PC-9 (cell line): ENCODE data around the gene PITX3. TPM values are rescaled to one million over a fixed set of nuclear protein-coding genes. Genes with fewer than 3 reads are reported as not detected.

Experiments used
- BruUV-seq: library from RNA; stranded (reverse); fragments of 400-500 nt; replicated peaks from 2 replicates; lab custom pipeline; 2021; lab: Mats Ljungman, UMichigan
- CTCF ChIA-PET: fragments of 300-600 bp; sonication (Branson Sonifier 250); formaldehyde crosslinking; loops from one replicate; lab custom pipeline; 2022; ENCODE audit warnings: antibody characterized with exemption; lab: Charles Lee
- POLR2A ChIA-PET: fragments of 300-600 bp; sonication (Branson Sonifier 250); formaldehyde crosslinking; loops from one replicate; lab custom pipeline; 2022; ENCODE audit warnings: antibody characterized with exemption; ENCODE audit not compliant: unreplicated experiment; lab: Charles Lee
- DNase-seq, 2 experiments: peaks; one replicate each; pipeline versions ENCODE4 v3.0.0 to v3.0.0-alpha.2; 2015 to 2022; ENCODE audit warnings: mixed read lengths in 1 of 2
- H2AFZ ChIP-seq: fragments of 200-600 bp; sonication (generic); 2 replicates; pipeline ENCODE4 v1.8.1; 2017; ENCODE audit warnings: antibody characterized with exemption
- H3F3A ChIP-seq: fragments of 200-600 bp; sonication (generic); 2 replicates; pipeline ENCODE4 v1.8.1; 2017; ENCODE audit warnings: antibody characterized with exemption, mild to moderate bottlenecking, low read depth; ENCODE audit not compliant: insufficient read depth
- H3K27ac ChIP-seq: fragments of 200-600 bp; sonication (generic); 2 replicates; pipeline ENCODE4 v1.6.1; 2016; ENCODE audit warnings: mixed run types
- H3K27me3 ChIP-seq: fragments of 200-600 bp; sonication (generic); 2 replicates; pipeline ENCODE4 v1.6.1; 2016; ENCODE audit warnings: low read depth, mixed run types; ENCODE audit not compliant: insufficient read depth
- H3K36me3 ChIP-seq: fragments of 200-600 bp; sonication (generic); 2 replicates; pipeline ENCODE4 v1.6.1; 2016; ENCODE audit warnings: low read depth, mixed run types
- H3K4me1 ChIP-seq: fragments of 200-600 bp; sonication (generic); replicated peaks from 2 replicates; pipeline ENCODE4 v1.6.1; 2016; ENCODE audit warnings: mixed run types; ENCODE audit not compliant: insufficient read depth
- H3K4me2 ChIP-seq: fragments of 200-600 bp; sonication (generic); 2 replicates; pipeline ENCODE4 v1.6.1; 2017; ENCODE audit warnings: mixed run types
- H3K4me3 ChIP-seq: fragments of 200-600 bp; sonication (generic); 2 replicates; pipeline ENCODE4 v1.6.1; 2016; ENCODE audit warnings: mixed run types
- H3K79me2 ChIP-seq: fragments of 200-600 bp; sonication (generic); 2 replicates; pipeline ENCODE4 v1.6.1; 2017; ENCODE audit warnings: low read depth, mixed run types
- H3K9me2 ChIP-seq: fragments of 200-600 bp; sonication (generic); 2 replicates; pipeline ENCODE4 v1.8.1; 2017; ENCODE audit warnings: mild to moderate bottlenecking; ENCODE audit not compliant: insufficient read depth
- H3K9me3 ChIP-seq: fragments of 200-600 bp; sonication (generic); 2 replicates; pipeline ENCODE4 v1.8.1; 2016; ENCODE audit warnings: low read depth; ENCODE audit not compliant: insufficient read depth
- H4K20me1 ChIP-seq: fragments of 200-600 bp; sonication (generic); 2 replicates; pipeline ENCODE4 v1.8.1; 2017; ENCODE audit not compliant: insufficient read depth
- CTCF ChIP-seq: fragments of 200-600 bp; sonication (generic); conservative IDR thresholded peaks from 2 replicates; pipeline ENCODE4 v1.6.1; 2017; ENCODE audit warnings: mixed run types, antibody characterized with exemption, mild to moderate bottlenecking, moderate library complexity
- EZH2 ChIP-seq: fragments of 200-600 bp; sonication (generic); IDR thresholded peaks from 2 replicates; pipeline ENCODE4 v1.8.0; 2017; ENCODE audit warnings: antibody characterized with exemption, low read depth
- intact Hi-C: fragments of 100-400 bp; cut with micrococcal nuclease; formaldehyde crosslinking; loops from one replicate; pipeline ENCODE4 v1.10.0; 2022; ENCODE audit not compliant: unreplicated experiment
- total RNA-seq: library from RNA; stranded (reverse); gene quantifications from 2 replicates; pipeline ENCODE4 v1.2.3, GENCODE V29; 2021

The PITX3 gene
- total RNA-seq, 1 experiment from 2014 or later: not detected

GRCh38 chr10:102287991-102288390 lies 46.7 kb upstream of the PITX3 start:
- no peak for DNase-seq
- H4K20me1 ChIP-seq: peaks cover 3% of the 10 kb centered on the region; the same call in 1 of the 2 replicates
- no peak for TF ChIP-seq EZH2
- TF ChIP-seq CTCF: no peak

GRCh38 chr10:102287538-102287937 lies 46.2 kb upstream of the PITX3 start:
- Histone ChIP-seq H3K9me3 (no peaks in the 10 kb centered on the region), H3K4me1 (no peaks in the 10 kb centered on the region), H3F3A (no peaks in the 10 kb centered on the region; the same call in 1 of the 2 replicates), H2AFZ (no peak overlapping the region), H3K27ac (no peak overlapping the region), H3K9me2 (no peaks in the 10 kb centered on the region), H3K4me3 (no peak overlapping the region), H3K79me2 (0 out of 2 replicates have a peak, but pooled peaks cover 7% of the 10 kb centered on the region), H3K27me3 (no peaks in the 10 kb centered on the region), H4K20me1 (peaks cover 3% of the 10 kb centered on the region; the same call in 1 of the 2 replicates), H3K36me3 (no peaks in the 10 kb centered on the region), H3K4me2 (no peak overlapping the region)
- POLR2A ChIA-PET: no interaction called here
- TF ChIP-seq CTCF: no peak
- no peak for TF ChIP-seq EZH2
- DNase-seq: no peak
- intact Hi-C loops: no loop called here
- CTCF ChIA-PET: no interaction called here
- no TSS peak for BruUV-seq

More at GRCh38 chr10:102287991-102288390, 46.7 kb upstream of the PITX3 start:
- intact Hi-C loops: no loop called here
- Histone ChIP-seq H3K9me2 (no peaks in the 10 kb centered on the region), H3K79me2 (0 out of 2 replicates have a peak, but pooled peaks cover 7% of the 10 kb centered on the region), H2AFZ (no peak overlapping the region), H3K4me3 (no peak overlapping the region), H3K27me3 (no peaks in the 10 kb centered on the region), H3K9me3 (no peaks in the 10 kb centered on the region), H3K36me3 (no peaks in the 10 kb centered on the region), H3K27ac (no peak overlapping the region), H3F3A (no peaks in the 10 kb centered on the region; the same call in 1 of the 2 replicates), H3K4me1 (no peaks in the 10 kb centered on the region), H3K4me2 (no peak overlapping the region)
- ChIA-PET CTCF (no interaction called here), POLR2A (no interaction called here)
- no TSS peak for BruUV-seq

GRCh38 chr10:102286216-102286615 lies 44.9 kb upstream of the PITX3 start:
- H3K4me3 ChIP-seq: no peak overlapping the region
- H3K4me2 ChIP-seq: no peak overlapping the region
- ChIA-PET POLR2A (no interaction called here), CTCF (no interaction called here)
- no peak overlapping the region for H2AFZ ChIP-seq
- H3K27me3 ChIP-seq: no peaks in the 10 kb centered on the region
- no peak for DNase-seq
- intact Hi-C loops: no loop called here
- H3K9me2 ChIP-seq: no peaks in the 10 kb centered on the region
- H3K27ac ChIP-seq: no peak overlapping the region
- H3K4me1 ChIP-seq: no peaks in the 10 kb centered on the region
- no TSS peak for BruUV-seq
- H4K20me1 ChIP-seq: no peaks in the 10 kb centered on the region; the same call in 1 of the 2 replicates
- TF ChIP-seq CTCF (no peak), EZH2 (no peak)
- H3K79me2 ChIP-seq: 0 out of 2 replicates have a peak, but pooled peaks cover 6% of the 10 kb centered on the region
- H3K36me3 ChIP-seq: no peaks in the 10 kb centered on the region
- H3F3A ChIP-seq: no peaks in the 10 kb centered on the region; the same call in 1 of the 2 replicates
- no peaks in the 10 kb centered on the region for H3K9me3 ChIP-seq
